WI38 (cell line): Measurements from ENCODE around the gene SNHG17.

Experiments
- H3K4me3 ChIP-seq: 2 replicates; pipeline ENCODE4 v1.5.1; 2011; ENCODE audit warnings: low read depth, mild to moderate bottlenecking, control low read depth, low read length
- TF ChIP-seq, protein P1 (sequence below): IDR thresholded peaks from 2 replicates; pipeline ENCODE4 v1.5.1; 2012; ENCODE audit warnings: low read depth, mild to moderate bottlenecking, control low read depth, low read length

Gene SNHG17

DNA sequence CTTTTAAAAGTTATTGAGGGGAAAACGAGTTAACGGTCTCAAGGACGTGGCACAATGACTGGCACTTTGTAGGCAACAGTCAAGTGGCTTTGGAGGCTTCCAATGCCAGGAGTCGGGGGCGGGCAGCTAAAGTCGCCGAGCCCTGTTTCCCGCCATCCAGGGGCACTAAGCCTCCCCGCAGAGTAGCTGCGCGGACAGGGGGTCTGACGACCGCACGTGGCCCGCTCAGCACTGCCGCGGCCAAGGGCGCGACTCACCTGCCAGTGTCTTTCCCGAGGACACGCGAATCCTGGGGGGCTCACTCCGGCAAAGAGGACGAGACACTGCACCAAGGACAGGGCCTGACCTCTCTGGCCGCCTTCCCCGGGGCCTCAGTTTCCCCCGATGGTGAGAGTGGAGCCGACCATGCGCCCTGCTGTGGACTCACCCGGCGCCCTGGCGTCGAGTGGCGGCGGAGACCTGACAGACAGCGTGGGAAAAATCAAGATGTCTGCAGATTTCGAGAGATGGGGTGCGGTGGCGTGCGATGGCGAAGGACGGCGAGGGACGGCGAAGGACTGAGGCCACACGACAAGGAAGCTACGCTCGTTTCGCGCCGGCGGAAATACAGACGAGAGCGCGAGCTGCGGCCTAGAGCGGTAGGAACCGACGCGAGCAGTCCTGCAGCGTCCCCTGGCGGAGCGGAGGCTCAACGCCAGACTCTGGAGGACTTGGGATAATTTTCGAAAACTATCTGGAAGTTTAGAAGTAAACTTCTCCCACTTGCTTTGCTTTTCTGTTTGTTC is at the start of gene SNHG17:
TSS of gene SNHG17 (minus strand) at position 559 of the 785 bp plus-strand sequence.
- peak within 1 kb of the TSS; percentile 91 for H3K4me3 ChIP-seq
- TF ChIP-seq, protein P1, sequence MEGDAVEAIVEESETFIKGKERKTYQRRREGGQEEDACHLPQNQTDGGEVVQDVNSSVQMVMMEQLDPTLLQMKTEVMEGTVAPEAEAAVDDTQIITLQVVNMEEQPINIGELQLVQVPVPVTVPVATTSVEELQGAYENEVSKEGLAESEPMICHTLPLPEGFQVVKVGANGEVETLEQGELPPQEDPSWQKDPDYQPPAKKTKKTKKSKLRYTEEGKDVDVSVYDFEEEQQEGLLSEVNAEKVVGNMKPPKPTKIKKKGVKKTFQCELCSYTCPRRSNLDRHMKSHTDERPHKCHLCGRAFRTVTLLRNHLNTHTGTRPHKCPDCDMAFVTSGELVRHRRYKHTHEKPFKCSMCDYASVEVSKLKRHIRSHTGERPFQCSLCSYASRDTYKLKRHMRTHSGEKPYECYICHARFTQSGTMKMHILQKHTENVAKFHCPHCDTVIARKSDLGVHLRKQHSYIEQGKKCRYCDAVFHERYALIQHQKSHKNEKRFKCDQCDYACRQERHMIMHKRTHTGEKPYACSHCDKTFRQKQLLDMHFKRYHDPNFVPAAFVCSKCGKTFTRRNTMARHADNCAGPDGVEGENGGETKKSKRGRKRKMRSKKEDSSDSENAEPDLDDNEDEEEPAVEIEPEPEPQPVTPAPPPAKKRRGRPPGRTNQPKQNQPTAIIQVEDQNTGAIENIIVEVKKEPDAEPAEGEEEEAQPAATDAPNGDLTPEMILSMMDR, result peak; percentile 100

GRCh38 chr20:38479596-38479995 is 44.5 kb upstream of the SNHG17 start:
- no peak overlapping the region for H3K4me3 ChIP-seq
- TF ChIP-seq, protein P1, result no peak

DNA sequence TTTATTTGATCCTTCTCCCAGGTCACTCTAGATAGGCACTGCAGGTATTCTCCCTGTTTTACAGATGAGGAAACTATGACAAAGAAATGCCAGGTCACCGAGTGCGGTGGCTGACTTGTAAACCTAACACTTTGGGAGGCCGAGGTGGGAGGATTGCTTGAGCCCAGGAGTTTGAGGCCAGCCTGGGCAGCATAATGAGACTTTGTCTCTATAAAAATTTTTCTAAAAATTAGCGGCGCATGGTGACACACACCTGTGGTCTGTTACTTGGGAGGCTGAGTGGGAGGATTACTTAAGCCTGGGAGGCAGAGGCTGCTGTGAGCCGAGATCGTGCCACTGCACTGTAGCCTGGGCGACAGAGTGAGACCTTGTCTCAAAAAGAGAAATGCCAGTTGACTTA is 42.6 kb upstream of the SNHG17 start:
- TF ChIP-seq, protein P1, result no peak
- no peak overlapping the region for H3K4me3 ChIP-seq

GRCh38 chr20:38473367-38473795 is 38.3 kb upstream of the SNHG17 start:
- TF ChIP-seq, protein P1, result no peak
- peak overlapping the region; percentile 94 for H3K4me3 ChIP-seq

DNA sequence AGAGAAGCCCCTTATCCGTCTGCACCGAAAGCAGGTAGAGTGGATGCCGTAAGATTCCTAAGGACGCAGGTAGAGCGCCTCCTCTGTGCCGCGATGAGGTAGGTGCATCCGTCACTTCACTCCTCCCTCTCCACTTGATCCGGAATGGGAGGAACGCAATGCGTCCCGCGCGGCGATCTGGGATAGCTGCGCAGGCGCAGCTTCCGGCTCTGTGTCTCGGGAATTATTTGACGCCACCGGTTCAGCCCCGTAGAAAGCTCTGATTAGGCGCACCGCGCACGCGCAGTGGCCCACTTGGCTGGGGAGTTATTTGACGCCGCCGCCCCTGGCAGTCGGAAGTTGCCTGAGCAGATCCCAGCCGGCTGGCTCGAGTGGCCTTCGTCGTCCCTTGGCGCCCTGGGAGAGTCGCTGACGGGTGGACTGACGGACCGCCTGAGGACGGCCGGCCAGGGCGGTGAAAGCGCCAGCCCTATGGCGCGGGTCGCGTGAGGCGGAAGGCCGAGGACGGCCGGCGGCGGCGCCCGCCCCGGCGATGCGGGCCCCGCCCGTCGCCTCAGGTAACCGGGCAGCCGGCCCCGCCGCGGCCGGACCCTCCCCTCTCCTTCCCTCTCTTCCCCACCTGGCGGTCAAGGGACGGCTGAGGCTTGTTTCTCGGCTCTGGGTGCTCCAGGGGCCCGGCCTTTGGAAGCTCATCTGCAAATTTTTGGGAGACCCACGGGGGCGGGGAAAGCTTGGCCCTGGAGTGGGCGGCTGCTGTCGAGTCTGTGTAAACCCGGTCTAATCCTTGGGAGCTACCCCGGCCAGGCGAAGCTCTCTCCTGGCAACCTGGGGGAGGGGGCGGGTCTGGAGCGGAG is 37.6 kb upstream of the SNHG17 start, which contains the start of gene RALGAPB:
TSS of gene RALGAPB (plus strand) at position 331 of the 854 bp plus-strand sequence. CDS start 15,590 bp downstream, outside the sequence.
- H3K4me3 ChIP-seq, result peak within 1 kb of the TSS; percentile 94
- TF ChIP-seq, protein P1, result 0 out of 2 replicates have a peak, but pooled peaks have one; percentile 7

GRCh38 chr20:38471987-38472512 is 36.9 kb upstream of the SNHG17 start:
- TF ChIP-seq, protein P1, result no peak
- peak overlapping the region; percentile 94 for H3K4me3 ChIP-seq

- no peak overlapping the region for H3K4me3 ChIP-seq
- TF ChIP-seq, protein P1, result no peak
These were observed 36.1 kb upstream of the SNHG17 start for GRCh38 chr20:38471245-38471644.
